Spleen (tissue), 11 donors: ENCODE data around the gene MAP2K5. TPM values are rescaled to one million over a fixed set of nuclear protein-coding genes. Genes with fewer than 3 reads are reported as not detected.

ENCODE experiments used
- DNase-seq: peaks from one replicate; pipeline ENCODE4 v3.0.0-alpha.2; 2020
- H3K27ac ChIP-seq, 8 donors: fragments of 200-600 bp; sonication (generic) in 7 of 8; 1 replicate in 4 of 8; 2 replicates in 4 of 8; pipeline versions ENCODE4 v1.5.0 to v1.8.0; 2016 to 2021; ENCODE audit warnings: inconsistent platforms in 4 of 8, mild to moderate bottlenecking in 4 of 8, moderate library complexity in 1 of 8
- H3K27me3 ChIP-seq, 7 donors: fragments of 200-600 bp; sonication (generic) in 6 of 7; replicated peaks in 1 of 7; 1 replicate in 4 of 7; 2 replicates in 3 of 7; pipeline versions ENCODE4 v1.5.0 to v1.8.0; 2016 to 2021; ENCODE audit warnings: inconsistent platforms in 3 of 7, mild to moderate bottlenecking in 1 of 7
- H3K36me3 ChIP-seq, 6 donors: fragments of 200-600 bp; sonication (generic) in 5 of 6; 1 replicate in 4 of 6; 2 replicates in 2 of 6; pipeline versions ENCODE4 v1.5.0 to v1.8.0; 2016 to 2021; ENCODE audit warnings: inconsistent platforms in 2 of 6
- H3K4me1 ChIP-seq, 6 donors: fragments of 200-600 bp; sonication (generic) in 5 of 6; 1 replicate in 3 of 6; 2 replicates in 3 of 6; pipeline versions ENCODE4 v1.5.0 to v1.8.0; 2016 to 2021; ENCODE audit warnings: inconsistent platforms in 3 of 6
- H3K4me3 ChIP-seq, 8 donors: fragments of 200-600 bp; sonication (generic) in 7 of 8; 1 replicate in 4 of 8; 2 replicates in 4 of 8; pipeline versions ENCODE4 v1.5.0 to v1.8.0; 2016 to 2021; ENCODE audit warnings: inconsistent platforms in 4 of 8, mild to moderate bottlenecking in 4 of 8, moderate library complexity in 2 of 8
- H3K9me3 ChIP-seq, 8 donors: fragments of 200-600 bp; sonication (generic) in 7 of 8; 1 replicate in 4 of 8; 2 replicates in 4 of 8; pipeline versions ENCODE4 v1.5.0 to v1.8.0; 2016 to 2021; ENCODE audit warnings: inconsistent platforms in 4 of 8
- POLR2A ChIP-seq, 3 donors: fragments of 450-650 bp; IDR thresholded peaks; one replicate each; pipeline ENCODE4 v1.5.1; 2017; ENCODE audit warnings: antibody characterized with exemption in 3 of 3, mild to moderate bottlenecking in 1 of 3
- POLR2AphosphoS5 ChIP-seq, 3 donors: sonication (generic); formaldehyde crosslinking; IDR thresholded peaks; one replicate each; pipeline ENCODE4 v1.5.1; 2017; ENCODE audit warnings: antibody characterized with exemption in 3 of 3
- WGBS, 5 donors: extraction: QIAGEN DNeasy Blood & Tissue Kit in 3 of 5; methylation state at CpG; one replicate each; pipeline versions ENCODE4 v1.1.5 to v1.1.7; 2013 to 2018; 5-methylcytosine and 5-hydroxymethylcytosine counted together
- intact Hi-C: fragments of 100-400 bp; cut with DNase I; formaldehyde crosslinking; loops from one replicate; pipeline ENCODE4 v1.15.0; 2023; ENCODE audit warnings: low total_unique reads
- polyA plus RNA-seq, 3 donors: library from polyadenylated mRNA; stranded (reverse); fragments of 200-250 nt; gene quantifications; one replicate each; pipeline ENCODE4 v1.2.1, GENCODE V29; 2013
- total RNA-seq, 7 donors: library from RNA; depleted of rRNA in 3 of 7; stranded (reverse); fragments of >200 nt in 3 of 7; fragmentation: NEBNext Ultra II Directional in 4 of 7; extraction: Animal tissue kit (Norgen Biotek cat#: 25700) in 4 of 7; gene quantifications; one replicate each; pipeline versions ENCODE4 v1.1.0 to v1.2.1, GENCODE V29; 2016 to 2021
- TF ChIP-seq, protein P1 (sequence below), 11 experiments: fragments of 200-600 bp in 7 of 11; fragments of 450-650 bp in 4 of 11; sonication (generic) in 4 of 11; IDR thresholded peaks in 8 of 11; conservative IDR thresholded peaks in 3 of 11; 1 replicate in 7 of 11; 2 replicates in 4 of 11; pipeline versions ENCODE4 v1.4.0 to v1.8.0; 2016 to 2021; ENCODE audit warnings: antibody characterized with exemption in 11 of 11, inconsistent platforms in 4 of 11, mild to moderate bottlenecking in 1 of 11
- donor health status: healthy with polysubstance abuse.
- donor health status: DM: no; HTN: no; CAD: no; lungs with moderate emphysema.
- donor health status: DM: no; HTN: no; CAD: no.
- donor health status: Bipolar disorder and iron deficiency.
- donor health status: healthy.
- donor health status: DM: no; HTN: no; CAD: no.
- donor health status: DM: yes; HTN: yes; CAD: no.

The MAP2K5 gene
- total and polyA plus RNA-seq, 10 donors: 8.4 to 30.4 (median 14.6) TPM

DNA sequence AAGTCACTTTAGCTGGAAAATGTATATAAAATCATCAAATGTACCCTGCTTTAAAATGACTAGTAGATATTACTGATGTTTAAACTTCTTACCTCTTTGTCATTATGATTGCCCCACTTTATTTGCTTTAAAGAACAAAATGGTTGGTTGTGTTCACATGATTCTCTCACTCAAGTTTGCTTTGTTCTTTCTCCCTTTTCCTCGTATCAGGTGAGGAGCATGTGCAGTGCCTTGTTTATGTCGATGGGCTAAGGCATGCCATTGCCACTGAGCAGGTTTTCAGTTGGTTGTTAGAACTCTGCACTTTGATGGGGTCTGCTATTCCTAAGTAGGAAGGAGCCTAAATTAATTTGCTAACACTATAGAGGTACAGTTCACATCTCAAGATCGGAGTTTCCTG is 5.3 kb downstream of the MAP2K5 start:
- no peak for DNase-seq
- no peaks in the 10 kb centered on the region for H3K27me3 ChIP-seq
- no peak overlapping the region for H3K4me3 ChIP-seq
- intact Hi-C loops: no loop called here
- H3K4me1 ChIP-seq: peaks cover 11 to 54% (median 33%) of the 10 kb centered on the region in 6 donors
- no peak for TF ChIP-seq POLR2A (IDR thresholded peaks at IDR 0.05)
- TF ChIP-seq, protein P1, sequence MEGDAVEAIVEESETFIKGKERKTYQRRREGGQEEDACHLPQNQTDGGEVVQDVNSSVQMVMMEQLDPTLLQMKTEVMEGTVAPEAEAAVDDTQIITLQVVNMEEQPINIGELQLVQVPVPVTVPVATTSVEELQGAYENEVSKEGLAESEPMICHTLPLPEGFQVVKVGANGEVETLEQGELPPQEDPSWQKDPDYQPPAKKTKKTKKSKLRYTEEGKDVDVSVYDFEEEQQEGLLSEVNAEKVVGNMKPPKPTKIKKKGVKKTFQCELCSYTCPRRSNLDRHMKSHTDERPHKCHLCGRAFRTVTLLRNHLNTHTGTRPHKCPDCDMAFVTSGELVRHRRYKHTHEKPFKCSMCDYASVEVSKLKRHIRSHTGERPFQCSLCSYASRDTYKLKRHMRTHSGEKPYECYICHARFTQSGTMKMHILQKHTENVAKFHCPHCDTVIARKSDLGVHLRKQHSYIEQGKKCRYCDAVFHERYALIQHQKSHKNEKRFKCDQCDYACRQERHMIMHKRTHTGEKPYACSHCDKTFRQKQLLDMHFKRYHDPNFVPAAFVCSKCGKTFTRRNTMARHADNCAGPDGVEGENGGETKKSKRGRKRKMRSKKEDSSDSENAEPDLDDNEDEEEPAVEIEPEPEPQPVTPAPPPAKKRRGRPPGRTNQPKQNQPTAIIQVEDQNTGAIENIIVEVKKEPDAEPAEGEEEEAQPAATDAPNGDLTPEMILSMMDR (IDR thresholded peaks at IDR 0.05 in 8 of 11, conservative IDR thresholded peaks at IDR 0.05 in 3 of 11): no peak
- 83 to 94% (median 89%) methylated on average over 3 of the region's 3 CpGs for WGBS, 5 donors
- H3K9me3 ChIP-seq: no peaks in the 10 kb centered on the region
- no peak overlapping the region for H3K27ac ChIP-seq
- H3K36me3 ChIP-seq: peaks cover 0 to 45% (median 17%) of the 10 kb centered on the region in 6 donors

DNA sequence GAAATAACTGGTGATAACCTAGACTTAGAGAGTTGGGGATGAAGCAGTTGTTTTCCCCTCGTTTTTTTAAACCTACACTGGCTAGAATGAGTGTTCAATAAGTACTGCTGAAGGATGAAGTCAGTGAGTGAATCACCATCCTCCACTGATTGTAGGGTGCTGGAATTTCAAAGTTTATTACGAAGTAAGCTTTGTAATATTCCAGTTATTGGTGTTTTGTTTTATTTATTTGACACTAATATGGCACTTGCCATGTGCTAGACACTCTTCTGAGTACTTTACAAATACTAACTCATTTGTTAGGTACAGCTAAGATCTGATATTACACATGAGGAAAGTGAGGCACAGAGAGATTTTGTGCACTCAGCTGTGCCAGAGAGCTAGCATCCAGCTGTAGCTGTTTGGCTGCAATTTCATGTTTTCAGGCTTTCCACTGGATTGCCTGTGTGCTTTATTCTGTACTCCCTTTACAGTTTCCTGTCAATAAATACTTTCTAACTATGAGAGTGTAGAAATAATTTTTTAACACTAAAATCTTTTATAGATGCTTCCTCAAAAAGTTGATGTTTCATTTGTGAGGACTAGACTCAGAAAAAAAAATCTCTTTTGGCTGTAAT is 5.8 kb downstream of the MAP2K5 start:
- Histone ChIP-seq H3K9me3 (no peaks in the 10 kb centered on the region), H3K4me3 (no peak overlapping the region), H3K36me3 (peaks cover 0 to 49% (median 17%) of the 10 kb centered on the region in 6 donors), H3K4me1 (peaks cover 9 to 49% (median 28%) of the 10 kb centered on the region in 6 donors), H3K27me3 (no peaks in the 10 kb centered on the region), H3K27ac (no peak overlapping the region)
- no peak for TF ChIP-seq POLR2A (IDR thresholded peaks at IDR 0.05)
- TF ChIP-seq POLR2AphosphoS5 (IDR thresholded peaks at IDR 0.05): no peak
- TF ChIP-seq, protein P1 (IDR thresholded peaks at IDR 0.05 in 8 of 11, conservative IDR thresholded peaks at IDR 0.05 in 3 of 11): no peak
- intact Hi-C loops: no loop called here
- no peak for DNase-seq
- 82 to 93% (median 83%) methylated on average over 2 of the region's 2 CpGs for WGBS, 5 donors

DNA sequence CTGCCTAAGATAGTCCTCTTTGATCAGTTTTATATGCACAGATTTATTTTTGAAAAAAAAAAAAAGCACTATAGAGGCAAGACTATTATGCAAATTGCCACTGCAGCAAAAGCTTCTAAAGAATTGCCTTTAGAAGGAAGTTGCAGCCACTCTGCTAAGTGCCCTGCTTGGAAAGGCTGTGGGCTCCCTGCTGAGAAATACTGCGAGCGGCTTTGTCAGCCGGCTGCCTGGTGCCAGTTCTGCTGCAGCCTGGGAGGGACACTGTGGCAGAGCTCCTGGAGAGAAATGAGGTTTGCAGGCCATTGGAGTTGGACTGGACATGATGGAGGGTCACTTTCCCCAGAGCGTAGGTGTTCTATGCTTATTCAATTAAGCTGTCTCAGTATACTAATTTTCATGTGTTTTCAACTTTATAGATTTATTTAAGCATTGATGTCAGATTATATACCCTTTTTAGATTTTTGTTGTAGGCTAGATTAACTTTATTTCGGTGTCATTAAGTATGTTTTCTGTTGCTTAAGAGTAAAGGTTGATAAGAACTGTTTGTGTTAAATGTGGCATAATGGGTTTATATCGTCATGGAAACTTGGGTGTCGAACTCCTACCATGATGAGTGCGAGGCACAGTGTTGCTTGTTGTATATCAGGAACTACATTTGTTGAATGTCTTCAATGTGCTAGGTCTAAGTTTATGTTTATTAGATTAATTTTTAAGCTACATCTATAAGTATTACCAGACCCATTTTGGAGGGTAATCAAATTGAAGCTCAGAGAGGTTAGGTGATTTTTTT is 6.6 kb downstream of the MAP2K5 start:
- Histone ChIP-seq H3K4me1 (peaks cover 1 to 42% (median 21%) of the 10 kb centered on the region in 6 donors), H3K27me3 (no peaks in the 10 kb centered on the region), H3K4me3 (no peak overlapping the region), H3K27ac (no peak overlapping the region), H3K36me3 (peaks cover 0 to 52% (median 17%) of the 10 kb centered on the region in 6 donors), H3K9me3 (no peaks in the 10 kb centered on the region)
- TF ChIP-seq POLR2A (IDR thresholded peaks at IDR 0.05): no peak
- no peak for TF ChIP-seq POLR2AphosphoS5 (IDR thresholded peaks at IDR 0.05)
- TF ChIP-seq, protein P1 (IDR thresholded peaks at IDR 0.05 in 8 of 11, conservative IDR thresholded peaks at IDR 0.05 in 3 of 11): no peak
- intact Hi-C loops: no loop called here
- WGBS, 5 donors: 68 to 80% (median 75%) methylated on average over 7 to 8 of the region's 8 CpGs
- DNase-seq: no peak

DNA sequence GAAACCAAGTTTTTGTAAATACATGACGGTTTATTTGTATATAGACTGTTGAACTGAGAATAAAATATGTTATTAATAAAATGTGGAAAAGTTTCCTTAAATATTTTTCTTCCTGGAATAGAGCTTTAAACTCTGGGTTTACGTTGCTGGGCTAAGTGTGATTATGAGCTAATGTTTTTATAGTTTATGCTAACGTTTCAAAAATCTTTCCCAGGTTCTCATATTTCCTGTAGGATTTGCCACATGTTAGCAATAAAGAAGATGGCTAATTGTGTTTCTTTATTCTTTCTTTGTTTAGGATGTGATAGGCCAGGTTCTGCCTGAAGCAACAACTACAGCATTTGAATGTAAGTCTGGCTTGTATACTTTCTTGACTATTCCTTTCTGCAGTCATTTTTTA is 7.2 kb downstream of the MAP2K5 start:
- H3K9me3 ChIP-seq: no peaks in the 10 kb centered on the region
- WGBS, 5 donors: 78 to 90% (median 82%) methylated on average over 3 of the region's 3 CpGs
- H3K36me3 ChIP-seq: peaks cover 0 to 58% (median 17%) of the 10 kb centered on the region in 6 donors
- intact Hi-C loops: no loop called here
- H3K4me3 ChIP-seq: no peak overlapping the region
- H3K27ac ChIP-seq: no peak overlapping the region
- TF ChIP-seq, protein P1 (IDR thresholded peaks at IDR 0.05 in 8 of 11, conservative IDR thresholded peaks at IDR 0.05 in 3 of 11): no peak
- TF ChIP-seq POLR2A (IDR thresholded peaks at IDR 0.05) (no peak), POLR2AphosphoS5 (IDR thresholded peaks at IDR 0.05) (no peak)
- H3K27me3 ChIP-seq: no peaks in the 10 kb centered on the region
- H3K4me1 ChIP-seq: peaks cover 0 to 35% (median 16%) of the 10 kb centered on the region in 6 donors
- DNase-seq: no peak
